ENCODE measurements around the gene PFKFB2.

DNA sequence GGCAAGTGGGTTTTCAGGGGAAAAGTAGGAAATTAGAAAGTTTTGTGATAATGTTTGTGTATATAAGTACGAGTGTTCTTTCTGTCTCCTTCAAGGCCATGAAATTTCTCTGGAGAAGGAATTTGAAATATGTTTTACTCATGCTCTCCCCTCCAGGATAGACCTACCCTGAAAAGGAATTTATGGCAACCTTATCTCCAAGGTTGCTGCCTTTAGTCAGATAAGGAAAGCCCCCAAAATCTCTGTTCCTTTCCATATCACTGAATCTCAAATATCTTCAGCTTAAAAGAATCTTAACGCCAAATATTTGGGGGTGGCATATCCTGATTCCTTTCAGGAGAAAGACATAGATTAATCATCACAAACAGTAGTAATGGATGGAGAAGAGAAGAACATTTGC, 35.1 kb downstream of the PFKFB2 start:
- TF ChIP-seq, protein P1, sequence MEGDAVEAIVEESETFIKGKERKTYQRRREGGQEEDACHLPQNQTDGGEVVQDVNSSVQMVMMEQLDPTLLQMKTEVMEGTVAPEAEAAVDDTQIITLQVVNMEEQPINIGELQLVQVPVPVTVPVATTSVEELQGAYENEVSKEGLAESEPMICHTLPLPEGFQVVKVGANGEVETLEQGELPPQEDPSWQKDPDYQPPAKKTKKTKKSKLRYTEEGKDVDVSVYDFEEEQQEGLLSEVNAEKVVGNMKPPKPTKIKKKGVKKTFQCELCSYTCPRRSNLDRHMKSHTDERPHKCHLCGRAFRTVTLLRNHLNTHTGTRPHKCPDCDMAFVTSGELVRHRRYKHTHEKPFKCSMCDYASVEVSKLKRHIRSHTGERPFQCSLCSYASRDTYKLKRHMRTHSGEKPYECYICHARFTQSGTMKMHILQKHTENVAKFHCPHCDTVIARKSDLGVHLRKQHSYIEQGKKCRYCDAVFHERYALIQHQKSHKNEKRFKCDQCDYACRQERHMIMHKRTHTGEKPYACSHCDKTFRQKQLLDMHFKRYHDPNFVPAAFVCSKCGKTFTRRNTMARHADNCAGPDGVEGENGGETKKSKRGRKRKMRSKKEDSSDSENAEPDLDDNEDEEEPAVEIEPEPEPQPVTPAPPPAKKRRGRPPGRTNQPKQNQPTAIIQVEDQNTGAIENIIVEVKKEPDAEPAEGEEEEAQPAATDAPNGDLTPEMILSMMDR (IDR thresholded peaks at IDR 0.05), result no peak
- no peak for TF ChIP-seq POLR2A (IDR thresholded peaks at IDR 0.05)
